IMR-90 (cell line): ENCODE data around the gene RBL2. TPM values are rescaled to one million over a fixed set of nuclear protein-coding genes. Genes with fewer than 3 reads are reported as not detected.

Experiments
- ATAC-seq: fragments of 200-7000 bp; cut with Tn5 transposase; 2 replicates; pipeline ENCODE4 v1.9.1; 2020; ENCODE audit warnings: low read depth, mild to moderate bottlenecking, moderate library complexity
- BruUV-seq: library from RNA; stranded (reverse); fragments of 400-500 nt; replicated peaks from 2 replicates; lab custom pipeline; 2021; lab: Mats Ljungman, UMichigan
- CTCF ChIA-PET: fragments of 300-600 bp; formaldehyde crosslinking; extraction: SDS; loops from one replicate; lab custom pipeline; 2021; ENCODE audit warnings: antibody characterized with exemption; lab: Yijun Ruan, JAX
- POLR2A ChIA-PET: fragments of 300-600 bp; sonication (Branson Sonifier 250); formaldehyde crosslinking; loops from one replicate; lab custom pipeline; 2022; ENCODE audit warnings: antibody characterized with exemption; ENCODE audit not compliant: unreplicated experiment; lab: Charles Lee
- DNase-seq: peaks from one replicate; pipeline ENCODE4 v3.0.0; 2013
- H2AFZ ChIP-seq: replicated peaks from 2 replicates; pipeline ENCODE3; 2013; ENCODE audit warnings: low read length, mild to moderate bottlenecking; ENCODE audit not compliant: poor library complexity
- H2AK5ac ChIP-seq: 2 replicates; pipeline ENCODE4 v1.6.1; 2013; ENCODE audit warnings: low read depth, low read length, inconsistent platforms
- H2AK9ac ChIP-seq: replicated peaks from 2 replicates; pipeline ENCODE3; 2013; ENCODE audit warnings: mild to moderate bottlenecking, low read depth, low read length, moderate library complexity; ENCODE audit not compliant: poor library complexity
- H2BK120ac ChIP-seq: 2 replicates; pipeline ENCODE4 v1.6.1; 2013; ENCODE audit warnings: low read depth, low read length, inconsistent platforms
- H2BK15ac ChIP-seq: 3 replicates; pipeline ENCODE4 v1.6.1; 2013; ENCODE audit warnings: low read depth, low read length, inconsistent platforms
- H2BK20ac ChIP-seq: 2 replicates; pipeline ENCODE4 v1.6.1; 2013; ENCODE audit warnings: low read depth, mild to moderate bottlenecking, inconsistent platforms, low read length, moderate library complexity
- H2BK5ac ChIP-seq: 2 replicates; pipeline ENCODE4 v1.6.1; 2013; ENCODE audit warnings: mild to moderate bottlenecking, low read depth, low read length, inconsistent platforms; ENCODE audit not compliant: poor library complexity, severe bottlenecking
- H3K14ac ChIP-seq: replicated peaks from 2 replicates; pipeline ENCODE4 v1.6.1; 2013; ENCODE audit warnings: low read depth, low read length, inconsistent platforms
- H3K18ac ChIP-seq: 2 replicates; pipeline ENCODE4 v1.6.1; 2013; ENCODE audit warnings: low read depth, low read length, control low read depth
- H3K23ac ChIP-seq: 2 replicates; pipeline ENCODE4 v1.6.1; 2013; ENCODE audit warnings: low read depth, low read length, inconsistent platforms
- H3K27ac ChIP-seq: 2 replicates; pipeline ENCODE4 v1.5.1; 2013; ENCODE audit warnings: mild to moderate bottlenecking, control low read depth, low read length; ENCODE audit not compliant: insufficient read depth
- H3K27me3 ChIP-seq: 2 replicates; pipeline ENCODE4 v1.6.1; 2013; ENCODE audit warnings: low read length; ENCODE audit not compliant: control insufficient read depth, insufficient read depth
- H3K36me3 ChIP-seq: 2 replicates; pipeline ENCODE4 v1.6.1; 2013; ENCODE audit warnings: low read length, mixed read lengths; ENCODE audit not compliant: control insufficient read depth, insufficient read depth
- H3K4ac ChIP-seq: 2 replicates; pipeline ENCODE4 v1.6.1; 2013; ENCODE audit warnings: low read depth, low read length, inconsistent platforms
- H3K4me1 ChIP-seq: 2 replicates; pipeline ENCODE4 v1.6.1; 2013; ENCODE audit warnings: low read length, mixed read lengths; ENCODE audit not compliant: control insufficient read depth, insufficient read depth
- H3K4me2 ChIP-seq: 2 replicates; pipeline ENCODE4 v1.6.1; 2013; ENCODE audit warnings: low read depth, mild to moderate bottlenecking, control low read depth, low read length, moderate library complexity
- H3K4me3 ChIP-seq: 2 replicates; pipeline ENCODE4 v1.5.1; 2013; ENCODE audit warnings: low read depth, mild to moderate bottlenecking, control low read depth, low read length, moderate library complexity; ENCODE audit not compliant: insufficient read depth
- H3K56ac ChIP-seq: 2 replicates; pipeline ENCODE4 v1.6.1; 2013; ENCODE audit warnings: low read length, inconsistent platforms; ENCODE audit not compliant: insufficient read depth; ENCODE audit errors: extremely low read depth
- H3K79me1 ChIP-seq, 2 experiments: 2 replicates each; pipeline ENCODE4 v1.6.1; 2013; ENCODE audit warnings: low read length in 2 of 2, inconsistent platforms in 1 of 2, low read depth in 1 of 2
- H3K9ac ChIP-seq: 2 replicates; pipeline ENCODE4 v1.6.1; 2013; ENCODE audit warnings: low read depth, low read length, control low read depth
- H3K9me1 ChIP-seq: 2 replicates; pipeline ENCODE4 v1.6.1; 2013; ENCODE audit warnings: low read length, inconsistent platforms; ENCODE audit not compliant: insufficient read depth
- H3K9me3 ChIP-seq: 2 replicates; pipeline ENCODE4 v1.6.1; 2013; ENCODE audit warnings: low read length; ENCODE audit not compliant: control insufficient read depth, insufficient read depth
- H4K20me1 ChIP-seq: 2 replicates; pipeline ENCODE4 v1.6.1; 2013; ENCODE audit warnings: low read length, inconsistent platforms; ENCODE audit not compliant: insufficient read depth
- H4K5ac ChIP-seq: 2 replicates; pipeline ENCODE4 v1.6.1; 2013; ENCODE audit warnings: mild to moderate bottlenecking, low read depth, low read length, control low read depth
- H4K8ac ChIP-seq, 2 experiments: 2 replicates each; pipeline ENCODE4 v1.6.1; 2013; ENCODE audit warnings: low read depth in 2 of 2, low read length in 2 of 2, control low read depth in 1 of 2, inconsistent platforms in 1 of 2
- H4K91ac ChIP-seq: 2 replicates; pipeline ENCODE4 v1.6.1; 2013; ENCODE audit warnings: low read depth, low read length, inconsistent platforms; ENCODE audit not compliant: insufficient read depth
- BHLHE40 ChIP-seq: fragments of 150-350 bp; IDR thresholded peaks from 2 replicates; pipeline ENCODE4 v1.6.1; 2016; ENCODE audit warnings: mild to moderate bottlenecking, low read depth, low read length
- CEBPB ChIP-seq: IDR thresholded peaks from 2 replicates; pipeline ENCODE4 v1.6.1; 2012; ENCODE audit warnings: low read depth, low read length, improper control_type of control experiment
- FOS ChIP-seq: fragments of 150-350 bp; IDR thresholded peaks from 2 replicates; pipeline ENCODE4 v1.6.1; 2016; ENCODE audit warnings: low read depth, low read length
- MAFK ChIP-seq: IDR thresholded peaks from 2 replicates; pipeline ENCODE4 v1.6.1; 2012; ENCODE audit warnings: low read depth, low read length, improper control_type of control experiment
- MAZ ChIP-seq: IDR thresholded peaks from 2 replicates; pipeline ENCODE4 v1.6.1; 2012; ENCODE audit warnings: low read depth, mild to moderate bottlenecking, low read length, improper control_type of control experiment, moderate library complexity, borderline replicate concordance
- NFE2L2 ChIP-seq: fragments of 150-350 bp; IDR thresholded peaks from 2 replicates; pipeline ENCODE4 v1.6.1; 2016; ENCODE audit warnings: low read depth, mild to moderate bottlenecking, low read length
- POLR2A ChIP-seq: IDR thresholded peaks from 2 replicates; pipeline ENCODE4 v1.6.1; 2012; ENCODE audit warnings: mild to moderate bottlenecking, low read depth, low read length
- RAD21 ChIP-seq: IDR thresholded peaks from 2 replicates; pipeline ENCODE4 v1.6.1; 2012; ENCODE audit warnings: low read length, improper control_type of control experiment
- RFX5 ChIP-seq: IDR thresholded peaks from 2 replicates; pipeline ENCODE4 v1.8.0; 2012; ENCODE audit warnings: low read depth, mild to moderate bottlenecking, low read length, moderate library complexity
- SMC3 ChIP-seq: fragments of 150-350 bp; IDR thresholded peaks from 2 replicates; pipeline ENCODE4 v1.6.1; 2016; ENCODE audit warnings: low read depth, mild to moderate bottlenecking, antibody characterized with exemption, low read length, moderate library complexity
- WGBS, 2 experiments: methylation state at CpG; one replicate each; pipeline versions ENCODE4 v1.1.5 to v1.1.7; 2013; ENCODE audit warnings: missing lambda C conversion rate in 2 of 2; ENCODE audit not compliant: insufficient read length in 1 of 2; ENCODE audit errors: extremely low coverage in 2 of 2; 5-methylcytosine and 5-hydroxymethylcytosine counted together
- dilution Hi-C: fragments of 300-500 bp; cut with HindIII; formaldehyde crosslinking; loops from one replicate; pipeline ENCODE4 v1.14.3; 2018; ENCODE audit warnings: low sequenced_read_pairs; ENCODE audit not compliant: unreplicated experiment
- in situ Hi-C: fragments of 300-500 bp; cut with MboI; formaldehyde crosslinking; loops from 3 replicates; pipeline ENCODE4 v1.14.3; 2019; ENCODE audit warnings: low sequenced_read_pairs, inconsistent platforms, mixed read lengths
- intact Hi-C: fragments of 100-400 bp; cut with micrococcal nuclease; formaldehyde crosslinking; loops from 2 replicates; pipeline ENCODE4 v1.10.0; 2022
- polyA plus RNA-seq, 3 experiments: library from polyadenylated mRNA; depleted of rRNA; stranded (reverse); fragments of >200 nt; gene quantifications; 2 replicates each; pipeline ENCODE4 v1.2.3, GENCODE V29; 2012; ENCODE audit warnings: low replicate concordance in 1 of 3
- total RNA-seq: library from RNA; depleted of rRNA; stranded (reverse); fragments of >200 nt; gene quantifications from 2 replicates; pipeline ENCODE4 v1.2.3, GENCODE V29; 2012
- TF ChIP-seq, protein P1 (sequence below): fragments of 150-350 bp; IDR thresholded peaks from 2 replicates; pipeline ENCODE4 v1.6.1; 2016; ENCODE audit warnings: low read depth, mild to moderate bottlenecking, low read length, moderate library complexity, borderline replicate concordance
- TF ChIP-seq, protein P2 (sequence below): fragments of 150-350 bp; IDR thresholded peaks from 2 replicates; pipeline ENCODE4 v1.6.1; 2017; ENCODE audit warnings: mild to moderate bottlenecking, antibody characterized with exemption, low read length, low read depth

RBL2 gene
- total and polyA plus RNA-seq, 2 of the 4 experiments (the other 2 are of a cell fraction): 19.7 to 23.4 TPM

DNA sequence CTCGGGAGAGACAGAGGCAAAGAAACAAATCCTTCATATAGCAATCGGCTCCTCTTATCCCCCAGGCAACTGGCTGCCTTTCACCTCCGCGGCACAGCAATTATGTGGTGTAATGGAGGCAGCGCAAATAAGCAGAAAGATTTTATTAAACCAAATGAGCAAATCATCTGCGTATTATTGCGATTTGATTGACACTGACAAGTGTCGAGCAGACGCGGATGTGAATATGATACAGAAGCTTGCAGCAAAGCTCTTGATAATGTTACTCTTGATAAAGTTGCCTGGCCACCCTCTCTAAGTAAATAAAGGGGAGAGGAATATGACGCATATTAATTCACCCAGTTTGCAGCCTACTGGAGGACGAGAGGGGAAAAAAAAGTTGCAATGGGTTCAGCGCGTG lies 95.2 kb downstream of the RBL2 start:
- H3K9ac ChIP-seq: no peak overlapping the region
- H2BK120ac ChIP-seq: no peak overlapping the region
- no peaks in the 10 kb centered on the region for H3K36me3 ChIP-seq
- H3K27ac ChIP-seq: no peak overlapping the region
- no peaks in the 10 kb centered on the region for H3K79me1 ChIP-seq
- ATAC-seq (no peak), DNase-seq (no peak)
- no peak overlapping the region for H3K4me2 ChIP-seq
- no peak overlapping the region for H2AK5ac ChIP-seq
- intact Hi-C loops: no loop called here
- peaks cover 3% of the 10 kb centered on the region for H3K27me3 ChIP-seq
- no peak overlapping the region for H3K4me3 ChIP-seq
- H2BK15ac ChIP-seq: no peak overlapping the region
- H3K4ac ChIP-seq: no peak overlapping the region
- no peak overlapping the region for H2AK9ac ChIP-seq
- no peaks in the 10 kb centered on the region for H4K20me1 ChIP-seq
- ChIA-PET POLR2A (no interaction called here), CTCF (no interaction called here)
- no peak overlapping the region for H3K18ac ChIP-seq
- no peak overlapping the region for H4K91ac ChIP-seq
- in situ Hi-C loops: no loop called here
- no peak overlapping the region for H2BK5ac ChIP-seq
- no TSS peak for BruUV-seq
- dilution Hi-C loops: no loop called here
- H3K9me1 ChIP-seq: no peaks in the 10 kb centered on the region
- TF ChIP-seq CEBPB (no peak), RAD21 (no peak), MAZ (no peak), FOS (no peak), RFX5 (no peak), NFE2L2 (no peak), POLR2A (no peak), BHLHE40 (no peak), MAFK (no peak), SMC3 (no peak)
- TF ChIP-seq, protein P1, sequence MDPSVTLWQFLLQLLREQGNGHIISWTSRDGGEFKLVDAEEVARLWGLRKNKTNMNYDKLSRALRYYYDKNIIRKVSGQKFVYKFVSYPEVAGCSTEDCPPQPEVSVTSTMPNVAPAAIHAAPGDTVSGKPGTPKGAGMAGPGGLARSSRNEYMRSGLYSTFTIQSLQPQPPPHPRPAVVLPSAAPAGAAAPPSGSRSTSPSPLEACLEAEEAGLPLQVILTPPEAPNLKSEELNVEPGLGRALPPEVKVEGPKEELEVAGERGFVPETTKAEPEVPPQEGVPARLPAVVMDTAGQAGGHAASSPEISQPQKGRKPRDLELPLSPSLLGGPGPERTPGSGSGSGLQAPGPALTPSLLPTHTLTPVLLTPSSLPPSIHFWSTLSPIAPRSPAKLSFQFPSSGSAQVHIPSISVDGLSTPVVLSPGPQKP: no peak
- TF ChIP-seq, protein P2, sequence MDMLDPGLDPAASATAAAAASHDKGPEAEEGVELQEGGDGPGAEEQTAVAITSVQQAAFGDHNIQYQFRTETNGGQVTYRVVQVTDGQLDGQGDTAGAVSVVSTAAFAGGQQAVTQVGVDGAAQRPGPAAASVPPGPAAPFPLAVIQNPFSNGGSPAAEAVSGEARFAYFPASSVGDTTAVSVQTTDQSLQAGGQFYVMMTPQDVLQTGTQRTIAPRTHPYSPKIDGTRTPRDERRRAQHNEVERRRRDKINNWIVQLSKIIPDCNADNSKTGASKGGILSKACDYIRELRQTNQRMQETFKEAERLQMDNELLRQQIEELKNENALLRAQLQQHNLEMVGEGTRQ: no peak
- no peak overlapping the region for H3K56ac ChIP-seq
- no CpG with 5 or more reads among the region's 14 CpGs for WGBS, 2 experiments
- H3K23ac ChIP-seq: no peak overlapping the region
- no peak overlapping the region for H3K14ac ChIP-seq
- no peak overlapping the region for H4K5ac ChIP-seq
- H3K4me1 ChIP-seq: no peaks in the 10 kb centered on the region
- H2AFZ ChIP-seq: no peak overlapping the region
- H4K8ac ChIP-seq: no peak overlapping the region
- H2BK20ac ChIP-seq: no peak overlapping the region
- no peaks in the 10 kb centered on the region; the same call in 1 of the 2 replicates for H3K9me3 ChIP-seq
